WI38 (cell line): ENCODE results near the gene CBFB.
A peak's percentile ranks its signal among the peaks of the same experiment; 100 is the strongest.

ENCODE experiments used
- H3K4me3 ChIP-seq: 2 replicates; pipeline ENCODE4 v1.5.1; 2011; ENCODE audit warnings: low read depth, mild to moderate bottlenecking, control low read depth, low read length
- TF ChIP-seq, protein P1 (sequence below): IDR thresholded peaks from 2 replicates; pipeline ENCODE4 v1.5.1; 2012; ENCODE audit warnings: low read depth, mild to moderate bottlenecking, control low read depth, low read length

Gene CBFB

DNA sequence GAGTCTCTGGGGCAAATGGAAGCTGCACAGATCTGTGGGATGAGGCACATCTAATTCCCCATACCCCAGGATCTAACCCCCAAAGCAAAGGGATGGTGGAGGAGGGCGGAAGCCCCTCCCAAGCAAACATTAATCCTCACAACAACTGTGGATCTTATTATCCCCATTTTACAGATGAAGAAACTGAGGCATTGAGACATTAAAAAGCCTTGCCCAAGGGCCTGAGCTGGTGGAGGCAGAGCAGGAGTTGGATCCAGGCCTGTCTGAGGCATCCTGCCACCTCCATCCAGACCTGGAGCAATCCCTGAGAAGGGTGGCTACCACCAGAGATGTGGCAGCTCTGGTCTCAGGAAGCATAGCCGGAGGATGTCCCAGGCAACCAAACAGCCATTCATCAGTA is 17.7 kb upstream of the CBFB start:
- TF ChIP-seq, protein P1, sequence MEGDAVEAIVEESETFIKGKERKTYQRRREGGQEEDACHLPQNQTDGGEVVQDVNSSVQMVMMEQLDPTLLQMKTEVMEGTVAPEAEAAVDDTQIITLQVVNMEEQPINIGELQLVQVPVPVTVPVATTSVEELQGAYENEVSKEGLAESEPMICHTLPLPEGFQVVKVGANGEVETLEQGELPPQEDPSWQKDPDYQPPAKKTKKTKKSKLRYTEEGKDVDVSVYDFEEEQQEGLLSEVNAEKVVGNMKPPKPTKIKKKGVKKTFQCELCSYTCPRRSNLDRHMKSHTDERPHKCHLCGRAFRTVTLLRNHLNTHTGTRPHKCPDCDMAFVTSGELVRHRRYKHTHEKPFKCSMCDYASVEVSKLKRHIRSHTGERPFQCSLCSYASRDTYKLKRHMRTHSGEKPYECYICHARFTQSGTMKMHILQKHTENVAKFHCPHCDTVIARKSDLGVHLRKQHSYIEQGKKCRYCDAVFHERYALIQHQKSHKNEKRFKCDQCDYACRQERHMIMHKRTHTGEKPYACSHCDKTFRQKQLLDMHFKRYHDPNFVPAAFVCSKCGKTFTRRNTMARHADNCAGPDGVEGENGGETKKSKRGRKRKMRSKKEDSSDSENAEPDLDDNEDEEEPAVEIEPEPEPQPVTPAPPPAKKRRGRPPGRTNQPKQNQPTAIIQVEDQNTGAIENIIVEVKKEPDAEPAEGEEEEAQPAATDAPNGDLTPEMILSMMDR: no peak
- no peak overlapping the region for H3K4me3 ChIP-seq

DNA sequence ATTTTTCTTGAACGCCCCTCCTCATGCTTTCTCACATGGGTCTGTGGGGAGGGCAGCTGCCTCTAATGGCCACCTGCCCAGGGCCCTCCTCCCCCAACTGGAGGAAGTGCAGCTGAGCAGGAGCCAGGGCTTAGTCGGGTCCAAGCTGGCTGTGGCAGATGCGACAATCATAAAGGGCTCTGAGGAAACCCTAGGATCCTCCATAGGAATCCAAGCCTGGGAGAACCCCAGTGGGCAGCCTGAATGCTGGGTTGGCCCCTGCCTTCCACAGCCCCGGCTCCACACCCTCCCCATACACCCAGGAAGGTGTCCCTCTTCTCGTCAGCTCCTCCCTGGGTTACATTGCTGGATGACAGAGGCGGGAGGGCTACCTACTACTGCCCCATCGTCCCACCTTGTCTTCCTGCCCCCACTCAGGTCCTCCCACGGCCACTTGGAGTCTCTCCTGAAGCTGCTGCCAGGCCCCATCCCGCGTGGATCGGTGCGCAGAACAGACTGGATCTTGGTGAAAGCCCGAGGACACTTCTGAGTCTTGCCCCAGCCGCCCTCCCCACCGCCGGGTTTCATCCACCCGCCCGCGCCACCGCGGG is 15.6 kb upstream of the CBFB start:
- TF ChIP-seq, protein P1: no peak
- peak overlapping the region; percentile 52 for H3K4me3 ChIP-seq

DNA sequence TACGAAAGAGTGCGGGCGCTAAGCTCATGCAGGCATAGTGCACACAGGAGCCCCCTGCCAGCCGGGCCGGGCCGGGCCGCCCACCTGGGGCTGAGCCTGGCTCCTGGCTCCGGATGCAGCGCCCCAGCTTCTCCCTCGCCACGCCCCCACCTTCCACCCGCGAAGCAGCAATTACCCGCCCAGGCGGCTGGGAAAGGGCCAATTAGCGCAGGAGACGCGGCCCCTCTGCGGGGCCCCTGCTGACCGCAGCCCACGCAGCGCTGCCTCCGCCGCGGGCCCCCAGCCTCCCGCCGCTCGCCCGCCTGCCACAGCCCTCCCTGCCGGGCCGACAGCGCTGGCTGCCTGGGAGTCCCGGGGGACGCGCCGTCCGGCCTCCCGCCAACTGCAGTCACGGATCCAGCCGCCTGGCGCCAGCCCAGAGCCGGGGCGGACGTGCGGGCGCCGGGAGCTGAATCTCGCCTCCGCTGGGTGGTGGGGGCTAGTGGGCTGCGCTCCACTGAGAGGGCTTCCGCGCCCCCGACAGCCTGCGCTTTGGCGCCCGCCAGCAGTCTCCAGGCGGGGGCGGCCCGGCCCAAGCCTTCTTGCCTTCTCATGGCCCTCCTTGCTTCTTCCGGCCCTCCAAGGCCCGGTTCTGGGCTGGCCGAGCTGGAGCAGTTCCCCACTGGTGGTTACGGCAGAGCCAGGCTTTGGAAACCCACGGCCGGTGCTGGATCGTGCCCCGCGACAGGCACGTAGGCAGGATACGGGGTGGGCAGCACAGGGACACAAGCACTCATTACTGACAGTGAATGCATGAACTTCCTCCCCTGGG is 14.9 kb upstream of the CBFB start:
- TF ChIP-seq, protein P1: no peak
- peak overlapping the region; percentile 52 for H3K4me3 ChIP-seq

DNA sequence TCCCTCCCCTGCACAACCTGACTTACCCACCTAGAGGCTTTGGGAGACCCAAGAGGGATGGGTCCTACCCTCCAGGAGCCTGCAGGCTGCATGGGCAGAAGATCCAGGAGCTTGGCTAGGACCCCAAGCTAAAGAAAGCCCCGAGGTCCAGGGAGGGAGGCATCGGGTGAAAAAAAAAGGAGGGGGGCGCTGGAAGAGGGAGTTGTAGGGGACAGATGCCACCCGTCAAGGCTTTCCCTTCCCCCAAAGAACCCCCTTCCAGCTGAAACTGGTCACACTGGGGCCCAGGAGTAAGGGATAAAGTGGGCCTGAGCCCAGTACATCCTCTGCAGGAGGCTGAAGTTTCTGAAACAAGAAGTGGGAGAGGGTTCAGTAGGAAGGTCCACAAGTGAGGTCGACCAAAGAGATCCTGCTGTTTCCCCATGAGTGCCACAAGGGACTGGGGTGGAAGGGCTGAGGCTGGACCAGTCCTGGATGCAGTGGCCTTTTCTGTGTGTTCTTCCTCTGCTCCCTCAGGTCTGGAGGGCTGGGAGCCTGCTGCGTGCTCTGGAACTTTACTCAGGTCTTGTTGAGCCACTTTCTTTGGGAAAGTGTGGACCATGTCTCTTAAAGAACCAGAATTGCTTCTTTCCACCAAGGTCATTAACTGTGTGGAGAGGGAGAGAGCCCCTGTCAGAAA is 14.2 kb upstream of the CBFB start:
- no peak overlapping the region for H3K4me3 ChIP-seq
- TF ChIP-seq, protein P1: no peak

DNA sequence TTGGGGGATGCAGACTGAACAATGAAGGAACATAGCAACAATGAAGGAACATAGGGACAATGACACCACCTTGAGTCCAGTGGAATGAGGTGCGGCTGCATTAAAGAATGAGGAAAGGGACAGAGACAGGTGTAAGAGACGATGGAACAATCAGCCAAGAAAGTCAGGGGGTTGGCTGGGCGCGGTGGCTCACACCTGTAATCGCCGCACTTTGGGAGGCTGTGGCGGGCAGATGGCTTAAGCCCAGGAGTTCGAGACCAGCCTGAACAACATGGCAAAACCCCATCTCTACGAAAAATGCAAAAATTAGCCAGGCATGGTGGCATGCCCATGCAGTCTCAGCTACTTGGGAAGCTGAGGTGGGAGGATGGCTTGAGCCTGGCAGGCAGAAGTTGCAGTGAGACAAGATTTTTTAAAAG is 13.6 kb upstream of the CBFB start:
- H3K4me3 ChIP-seq: no peak overlapping the region
- TF ChIP-seq, protein P1: no peak

DNA sequence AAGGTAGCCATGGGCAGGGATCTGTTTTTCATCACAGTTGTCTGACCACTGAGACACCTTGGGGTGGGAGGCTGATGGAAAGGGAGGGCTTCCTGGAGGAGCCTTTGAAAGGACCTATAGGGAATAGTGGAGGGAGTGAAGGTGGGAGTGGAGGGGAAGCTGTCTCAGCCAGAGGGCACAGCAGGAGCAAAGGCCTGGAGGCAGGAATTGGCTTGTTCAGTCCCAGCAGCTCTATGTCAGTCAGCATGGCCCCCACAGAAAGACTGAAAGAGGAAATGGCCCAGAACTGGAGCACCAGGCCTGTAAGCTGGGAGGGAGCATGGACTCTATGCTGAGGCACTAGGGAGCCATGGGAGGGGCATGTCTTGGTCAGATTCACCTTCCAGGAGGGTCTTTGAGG is 12.8 kb upstream of the CBFB start:
- TF ChIP-seq, protein P1: no peak
- no peak overlapping the region for H3K4me3 ChIP-seq
